Measurements from ENCODE around the gene CX3CR1. TPM values are rescaled to one million over a fixed set of nuclear protein-coding genes. Genes with fewer than 3 reads are reported as not detected.

Gene CX3CR1
- total RNA-seq, 4 donors from 2014 or later: 1.1 to 7.6 (median 2.1) TPM; not detected in 1

DNA sequence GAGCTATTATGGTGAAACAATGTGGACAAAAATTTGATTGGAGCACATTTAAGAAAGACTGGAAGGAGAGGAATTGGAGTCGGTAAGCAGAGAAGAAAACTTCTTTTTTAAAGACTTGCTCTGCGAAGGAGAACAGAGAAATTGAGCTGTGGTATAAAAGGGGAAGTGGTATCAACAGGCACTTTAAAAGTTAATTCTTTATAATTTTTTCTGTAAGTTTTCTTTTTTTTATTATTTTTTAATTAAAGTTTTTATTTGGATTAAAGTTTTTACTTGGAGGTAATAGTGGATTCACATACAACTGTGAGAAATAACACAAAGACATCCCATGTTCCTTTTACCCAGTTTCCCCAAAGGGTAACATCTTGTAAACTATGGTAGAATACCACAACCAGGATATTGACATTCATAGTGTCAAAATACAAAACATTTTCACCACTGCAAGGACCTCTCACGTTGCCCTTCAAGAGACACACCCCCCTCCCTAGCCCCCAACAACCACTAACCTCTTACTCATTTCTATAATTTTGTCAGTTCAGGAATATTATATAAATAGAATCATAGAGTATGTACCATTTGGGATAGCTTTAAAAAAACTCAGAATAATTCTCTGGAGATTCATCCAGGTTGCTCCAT lies 53.6 kb downstream of the CX3CR1 start:
- Histone ChIP-seq H3K27me3 (no peaks in the 10 kb centered on the region), H3K4me3 (no peak overlapping the region), H3K9me3 (no peaks in the 10 kb centered on the region), H3K27ac (no peak overlapping the region), H3K36me3 (no peaks in the 10 kb centered on the region), H3K4me1 (no peaks in the 10 kb centered on the region)
- TF ChIP-seq, protein P1, sequence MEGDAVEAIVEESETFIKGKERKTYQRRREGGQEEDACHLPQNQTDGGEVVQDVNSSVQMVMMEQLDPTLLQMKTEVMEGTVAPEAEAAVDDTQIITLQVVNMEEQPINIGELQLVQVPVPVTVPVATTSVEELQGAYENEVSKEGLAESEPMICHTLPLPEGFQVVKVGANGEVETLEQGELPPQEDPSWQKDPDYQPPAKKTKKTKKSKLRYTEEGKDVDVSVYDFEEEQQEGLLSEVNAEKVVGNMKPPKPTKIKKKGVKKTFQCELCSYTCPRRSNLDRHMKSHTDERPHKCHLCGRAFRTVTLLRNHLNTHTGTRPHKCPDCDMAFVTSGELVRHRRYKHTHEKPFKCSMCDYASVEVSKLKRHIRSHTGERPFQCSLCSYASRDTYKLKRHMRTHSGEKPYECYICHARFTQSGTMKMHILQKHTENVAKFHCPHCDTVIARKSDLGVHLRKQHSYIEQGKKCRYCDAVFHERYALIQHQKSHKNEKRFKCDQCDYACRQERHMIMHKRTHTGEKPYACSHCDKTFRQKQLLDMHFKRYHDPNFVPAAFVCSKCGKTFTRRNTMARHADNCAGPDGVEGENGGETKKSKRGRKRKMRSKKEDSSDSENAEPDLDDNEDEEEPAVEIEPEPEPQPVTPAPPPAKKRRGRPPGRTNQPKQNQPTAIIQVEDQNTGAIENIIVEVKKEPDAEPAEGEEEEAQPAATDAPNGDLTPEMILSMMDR (IDR thresholded peaks at IDR 0.05): no peak
- no peak for TF ChIP-seq POLR2A (IDR thresholded peaks at IDR 0.05)
- intact Hi-C loops (cut with DNase I; ENCODE audit: low total_unique reads): no loop called here
- DNase-seq: no peak

DNA sequence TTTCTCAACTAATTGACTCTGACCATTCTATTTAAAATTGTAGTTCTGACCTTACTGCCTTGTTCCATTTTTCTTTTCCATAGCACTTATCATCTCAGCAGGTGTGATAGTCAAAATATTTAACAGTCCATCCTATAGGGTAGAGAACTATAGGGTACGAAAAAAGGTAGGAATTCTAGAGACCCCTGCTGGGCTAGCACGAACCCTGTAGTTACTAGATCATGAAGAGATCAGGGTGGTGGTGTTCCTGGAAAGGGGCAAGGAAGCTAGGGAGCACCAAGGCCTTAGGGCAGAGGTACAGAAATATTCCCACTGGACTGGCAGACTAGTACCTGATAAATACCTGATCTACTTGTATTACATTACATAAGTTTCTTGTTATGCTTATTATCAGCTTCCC lies 55.5 kb downstream of the CX3CR1 start:
- no peak for TF ChIP-seq POLR2A (IDR thresholded peaks at IDR 0.05)
- TF ChIP-seq, protein P1 (IDR thresholded peaks at IDR 0.05): no peak
- intact Hi-C loops (cut with DNase I; ENCODE audit: low total_unique reads): no loop called here
- Histone ChIP-seq H3K27me3 (no peaks in the 10 kb centered on the region), H3K36me3 (no peaks in the 10 kb centered on the region), H3K4me1 (no peaks in the 10 kb centered on the region), H3K9me3 (no peaks in the 10 kb centered on the region), H3K27ac (no peak overlapping the region), H3K4me3 (no peak overlapping the region)
- no peak for DNase-seq

DNA sequence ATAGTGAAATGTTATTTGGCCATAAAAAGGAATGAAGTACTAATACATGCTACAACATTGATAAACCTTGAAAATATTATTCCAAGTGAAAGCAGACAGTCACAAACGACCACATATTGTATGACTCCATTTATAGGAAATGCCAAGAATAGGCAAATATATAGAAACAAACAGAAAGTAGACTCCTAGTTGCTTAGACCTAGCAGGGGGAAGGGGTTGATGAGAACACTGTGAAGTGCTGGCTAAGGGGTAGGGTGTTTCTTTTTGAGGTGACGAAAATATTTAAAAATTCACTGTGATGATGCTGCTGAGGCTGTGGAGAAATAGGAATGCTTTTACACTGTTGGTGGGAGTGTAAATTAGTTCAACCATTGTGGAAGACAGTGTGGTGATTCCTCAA lies 56.9 kb downstream of the CX3CR1 start:
- H3K9me3 ChIP-seq: no peaks in the 10 kb centered on the region
- no peaks in the 10 kb centered on the region for H3K27me3 ChIP-seq
- H3K27ac ChIP-seq: no peak overlapping the region
- TF ChIP-seq, protein P1 (IDR thresholded peaks at IDR 0.05): no peak
- no peak for TF ChIP-seq POLR2A (IDR thresholded peaks at IDR 0.05)
- no peaks in the 10 kb centered on the region for H3K36me3 ChIP-seq
- DNase-seq: no peak
- intact Hi-C loops (cut with DNase I; ENCODE audit: low total_unique reads): no loop called here
- H3K4me3 ChIP-seq: no peak overlapping the region
- H3K4me1 ChIP-seq: no peaks in the 10 kb centered on the region

DNA sequence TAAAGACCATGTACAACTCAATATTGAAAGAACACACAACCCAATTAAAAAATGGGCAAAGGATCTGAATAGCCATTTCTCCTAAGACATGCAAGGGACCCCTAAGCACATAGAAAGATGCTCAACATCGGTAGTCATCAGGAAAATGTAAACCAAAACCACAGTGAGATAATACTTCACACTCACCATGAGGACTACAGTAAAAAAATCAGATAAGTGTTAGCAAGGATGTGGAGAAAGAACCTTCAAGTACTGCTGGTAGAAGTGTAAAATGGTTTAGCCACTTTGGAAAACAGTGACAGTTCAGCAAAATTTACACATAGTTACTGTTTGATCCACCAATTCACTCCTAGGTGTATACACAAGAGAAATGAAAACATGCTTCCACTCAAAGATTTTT lies 57.4 kb downstream of the CX3CR1 start:
- intact Hi-C loops (cut with DNase I; ENCODE audit: low total_unique reads): no loop called here
- no peaks in the 10 kb centered on the region for H3K9me3 ChIP-seq
- H3K36me3 ChIP-seq: no peaks in the 10 kb centered on the region
- H3K27me3 ChIP-seq: no peaks in the 10 kb centered on the region
- TF ChIP-seq, protein P1 (IDR thresholded peaks at IDR 0.05): no peak
- TF ChIP-seq POLR2A (IDR thresholded peaks at IDR 0.05): no peak
- no peak overlapping the region for H3K4me3 ChIP-seq
- no peak overlapping the region for H3K27ac ChIP-seq
- DNase-seq: no peak
- no peaks in the 10 kb centered on the region for H3K4me1 ChIP-seq

DNA sequence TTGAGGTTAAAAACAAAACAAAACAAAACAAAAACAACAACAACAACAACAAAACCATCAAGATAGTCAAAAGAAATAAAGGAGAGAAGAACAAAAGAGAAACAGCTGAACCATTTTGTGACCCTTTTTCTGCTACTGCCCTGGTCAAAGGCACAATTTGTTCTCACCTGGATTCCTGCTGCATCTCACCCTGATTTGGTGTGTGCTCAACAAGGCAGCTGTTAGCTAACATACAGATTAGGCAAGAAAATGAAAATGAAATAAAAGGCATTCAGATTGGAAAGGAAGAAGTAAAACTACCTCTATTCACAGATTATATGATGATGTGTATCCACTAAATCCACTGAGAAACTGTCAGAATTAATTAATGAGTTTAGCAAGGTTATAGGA lies 58.7 kb downstream of the CX3CR1 start:
- DNase-seq: no peak
- Histone ChIP-seq H3K36me3 (no peaks in the 10 kb centered on the region), H3K9me3 (no peaks in the 10 kb centered on the region), H3K4me3 (no peak overlapping the region), H3K27me3 (no peaks in the 10 kb centered on the region), H3K4me1 (no peaks in the 10 kb centered on the region), H3K27ac (no peak overlapping the region)
- intact Hi-C loops (cut with DNase I; ENCODE audit: low total_unique reads): no loop called here
- no peak for TF ChIP-seq POLR2A (IDR thresholded peaks at IDR 0.05)
- TF ChIP-seq, protein P1 (IDR thresholded peaks at IDR 0.05): no peak

Measured in uterus (tissue), 4 donors.